ENCODE results near the gene CST9.

GRCh38 chr20:23601715-23602114 is 4.0 kb downstream of the CST9 start:
- TF ChIP-seq, protein P1, sequence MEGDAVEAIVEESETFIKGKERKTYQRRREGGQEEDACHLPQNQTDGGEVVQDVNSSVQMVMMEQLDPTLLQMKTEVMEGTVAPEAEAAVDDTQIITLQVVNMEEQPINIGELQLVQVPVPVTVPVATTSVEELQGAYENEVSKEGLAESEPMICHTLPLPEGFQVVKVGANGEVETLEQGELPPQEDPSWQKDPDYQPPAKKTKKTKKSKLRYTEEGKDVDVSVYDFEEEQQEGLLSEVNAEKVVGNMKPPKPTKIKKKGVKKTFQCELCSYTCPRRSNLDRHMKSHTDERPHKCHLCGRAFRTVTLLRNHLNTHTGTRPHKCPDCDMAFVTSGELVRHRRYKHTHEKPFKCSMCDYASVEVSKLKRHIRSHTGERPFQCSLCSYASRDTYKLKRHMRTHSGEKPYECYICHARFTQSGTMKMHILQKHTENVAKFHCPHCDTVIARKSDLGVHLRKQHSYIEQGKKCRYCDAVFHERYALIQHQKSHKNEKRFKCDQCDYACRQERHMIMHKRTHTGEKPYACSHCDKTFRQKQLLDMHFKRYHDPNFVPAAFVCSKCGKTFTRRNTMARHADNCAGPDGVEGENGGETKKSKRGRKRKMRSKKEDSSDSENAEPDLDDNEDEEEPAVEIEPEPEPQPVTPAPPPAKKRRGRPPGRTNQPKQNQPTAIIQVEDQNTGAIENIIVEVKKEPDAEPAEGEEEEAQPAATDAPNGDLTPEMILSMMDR (IDR thresholded peaks at IDR 0.05 in 4 of 5, conservative IDR thresholded peaks at IDR 0.05 in 1 of 5): no peak
- no peak for TF ChIP-seq POLR2A (IDR thresholded peaks at IDR 0.05)

All from gastrocnemius medialis (tissue), 4 donors.